Activated naive CD8-positive, alpha-beta T cell treated with anti-CD3 and anti-CD28 coated beads for 36 hours (primary cell): ENCODE measurements around the gene ZWILCH. TPM values are rescaled to one million over a fixed set of nuclear protein-coding genes. Genes with fewer than 3 reads are reported as not detected.
A peak's percentile ranks its signal among the peaks of the same experiment; 100 is the strongest.
"Not testable (repeated sequence)": the region's sequence is repeated elsewhere in the genome, so short reads cannot be mapped to it uniquely, and the experiment has no call there.

Source experiments
- DNase-seq: peaks from one replicate; pipeline ENCODE4 v3.0.0; 2021
- H3K27ac Mint-ChIP-seq: one replicate; pipeline ENCODE4 v1.8.0; 2022; ENCODE audit warnings: mild to moderate bottlenecking, moderate library complexity, mixed read lengths
- H3K27me3 Mint-ChIP-seq: one replicate; pipeline ENCODE4 v1.8.0; 2022; ENCODE audit warnings: mild to moderate bottlenecking, mixed read lengths
- H3K36me3 Mint-ChIP-seq: one replicate; pipeline ENCODE4 v1.8.0; 2021; ENCODE audit warnings: mild to moderate bottlenecking, mixed read lengths
- H3K4me1 Mint-ChIP-seq: one replicate; pipeline ENCODE4 v1.8.0; 2021; ENCODE audit warnings: mixed read lengths
- H3K4me3 Mint-ChIP-seq: one replicate; pipeline ENCODE4 v1.8.0; 2022; ENCODE audit warnings: mild to moderate bottlenecking, moderate library complexity, mixed read lengths
- H3K9me3 Mint-ChIP-seq: one replicate; pipeline ENCODE4 v1.8.0; 2022; ENCODE audit warnings: mixed read lengths
- total RNA-seq, 2 experiments: library from RNA; stranded (reverse); gene quantifications; one replicate each; pipeline ENCODE4 v1.2.3, GENCODE V29; 2021

ZWILCH gene
- 10 to 100 TPM; 40.7 to 41.1 TPM for total RNA-seq

GRCh38 chr15:66504563-66505429 is at the start of gene ZWILCH, which contains the start of gene RPL4:
Gene ZWILCH, plus strand, starts transcription at chr15:66505326. Its CDS starts 13 bp downstream, at chr15:66505339.
Gene RPL4, minus strand, starts transcription at chr15:66504855. Its CDS starts 65 bp downstream, at chr15:66504790.
- H3K27ac Mint-ChIP-seq, result peak within 1 kb of the TSS; percentile 100
- H3K36me3 Mint-ChIP-seq, result peaks cover 64% of the 10 kb centered on the region
- peak within 1 kb of the TSS; percentile 100 for H3K4me3 Mint-ChIP-seq
- H3K4me1 Mint-ChIP-seq, result peaks cover 41% of the 10 kb centered on the region
- peaks cover 4% of the 10 kb centered on the region for H3K27me3 Mint-ChIP-seq
- H3K9me3 Mint-ChIP-seq, result no peaks in the 10 kb centered on the region
- peak; percentile 80 for DNase-seq

GRCh38 chr15:66456211-66456610 is 48.9 kb upstream of the ZWILCH start:
- Mint-ChIP-seq H3K36me3 (peaks cover 22% of the 10 kb centered on the region), H3K27ac (no peak overlapping the region), H3K4me3 (no peak overlapping the region), H3K4me1 (peaks cover 12% of the 10 kb centered on the region), H3K9me3 (no peaks in the 10 kb centered on the region), H3K27me3 (no peaks in the 10 kb centered on the region)
- DNase-seq, result no peak

GRCh38 chr15:66459818-66460615 is 45.1 kb upstream of the ZWILCH start:
- H3K4me1 Mint-ChIP-seq, result peaks cover 13% of the 10 kb centered on the region
- no peaks in the 10 kb centered on the region for H3K9me3 Mint-ChIP-seq
- DNase-seq, result no peak
- no peak overlapping the region for H3K4me3 Mint-ChIP-seq
- peaks cover 29% of the 10 kb centered on the region for H3K36me3 Mint-ChIP-seq
- H3K27me3 Mint-ChIP-seq, result no peaks in the 10 kb centered on the region
- peak overlapping the region; percentile 42 for H3K27ac Mint-ChIP-seq

GRCh38 chr15:66461294-66461693 is 43.8 kb upstream of the ZWILCH start:
- not testable (repeated sequence) for H3K27ac Mint-ChIP-seq, H3K4me1 Mint-ChIP-seq, H3K9me3 Mint-ChIP-seq, H3K4me3 Mint-ChIP-seq, DNase-seq, H3K27me3 Mint-ChIP-seq
- H3K36me3 Mint-ChIP-seq, result peaks cover 35% of the 10 kb centered on the region

GRCh38 chr15:66461917-66462316 is 43.2 kb upstream of the ZWILCH start:
- no peak overlapping the region for H3K27ac Mint-ChIP-seq
- no peaks in the 10 kb centered on the region for H3K27me3 Mint-ChIP-seq
- H3K4me1 Mint-ChIP-seq, result peaks cover 8% of the 10 kb centered on the region
- H3K4me3 Mint-ChIP-seq, result no peak overlapping the region
- DNase-seq, result no peak
- H3K36me3 Mint-ChIP-seq, result peaks cover 39% of the 10 kb centered on the region
- H3K9me3 Mint-ChIP-seq, result peaks cover 1% of the 10 kb centered on the region

- H3K27me3 Mint-ChIP-seq, result no peaks in the 10 kb centered on the region
- H3K4me1 Mint-ChIP-seq, result peaks cover 10% of the 10 kb centered on the region
- peaks cover 1% of the 10 kb centered on the region for H3K9me3 Mint-ChIP-seq
- H3K4me3 Mint-ChIP-seq, result no peak overlapping the region
- no peak overlapping the region for H3K27ac Mint-ChIP-seq
- H3K36me3 Mint-ChIP-seq, result peaks cover 44% of the 10 kb centered on the region
- DNase-seq, result no peak
Measured at GRCh38 chr15:66462627-66463026, 42.5 kb upstream of the ZWILCH start.

GRCh38 chr15:66465294-66465693 is 39.8 kb upstream of the ZWILCH start:
- H3K27me3 Mint-ChIP-seq, H3K4me3 Mint-ChIP-seq: not testable (repeated sequence)
- H3K36me3 Mint-ChIP-seq, result peaks cover 50% of the 10 kb centered on the region

GRCh38 chr15:66467162-66468040 is 37.7 kb upstream of the ZWILCH start:
- not testable (repeated sequence) for H3K9me3 Mint-ChIP-seq, H3K4me3 Mint-ChIP-seq, DNase-seq, H3K27me3 Mint-ChIP-seq, H3K27ac Mint-ChIP-seq
- Mint-ChIP-seq H3K4me1 (peaks cover 26% of the 10 kb centered on the region), H3K36me3 (peaks cover 45% of the 10 kb centered on the region)

More at GRCh38 chr15:66465294-66465693, 39.8 kb upstream of the ZWILCH start:
- H3K9me3 Mint-ChIP-seq, H3K27ac Mint-ChIP-seq, DNase-seq: not testable (repeated sequence)
- peaks cover 11% of the 10 kb centered on the region for H3K4me1 Mint-ChIP-seq

GRCh38 chr15:66470825-66471224 is 34.3 kb upstream of the ZWILCH start:
- not testable (repeated sequence) for H3K27me3 Mint-ChIP-seq, H3K27ac Mint-ChIP-seq, H3K9me3 Mint-ChIP-seq, H3K4me3 Mint-ChIP-seq, DNase-seq
- peaks cover 43% of the 10 kb centered on the region for H3K4me1 Mint-ChIP-seq
- peaks cover 35% of the 10 kb centered on the region for H3K36me3 Mint-ChIP-seq

- Mint-ChIP-seq H3K27me3 (no peaks in the 10 kb centered on the region), H3K36me3 (peaks cover 22% of the 10 kb centered on the region), H3K4me3 (peak overlapping the region; percentile 63), H3K9me3 (no peaks in the 10 kb centered on the region), H3K4me1 (peaks cover 49% of the 10 kb centered on the region), H3K27ac (peak overlapping the region; percentile 87)
- DNase-seq, result peak; percentile 53
Measured at GRCh38 chr15:66472176-66472999, 32.7 kb upstream of the ZWILCH start.

GRCh38 chr15:66474135-66474534 is 31.0 kb upstream of the ZWILCH start:
- H3K27me3 Mint-ChIP-seq, result no peaks in the 10 kb centered on the region
- DNase-seq, result no peak
- H3K4me3 Mint-ChIP-seq, result no peak overlapping the region
- H3K4me1 Mint-ChIP-seq, result peaks cover 49% of the 10 kb centered on the region
- H3K27ac Mint-ChIP-seq, result peak overlapping the region; percentile 42
- no peaks in the 10 kb centered on the region for H3K9me3 Mint-ChIP-seq
- H3K36me3 Mint-ChIP-seq, result peaks cover 18% of the 10 kb centered on the region

GRCh38 chr15:66474963-66475362 is 30.2 kb upstream of the ZWILCH start:
- no peaks in the 10 kb centered on the region for H3K9me3 Mint-ChIP-seq
- H3K4me1 Mint-ChIP-seq, result peaks cover 51% of the 10 kb centered on the region
- peaks cover 17% of the 10 kb centered on the region for H3K36me3 Mint-ChIP-seq
- no peaks in the 10 kb centered on the region for H3K27me3 Mint-ChIP-seq
- no peak overlapping the region for H3K27ac Mint-ChIP-seq
- no peak for DNase-seq
- no peak overlapping the region for H3K4me3 Mint-ChIP-seq

GRCh38 chr15:66476535-66476934 is 28.6 kb upstream of the ZWILCH start:
- H3K27ac Mint-ChIP-seq, result peak overlapping the region; percentile 58
- H3K27me3 Mint-ChIP-seq, result no peaks in the 10 kb centered on the region
- peaks cover 38% of the 10 kb centered on the region for H3K4me1 Mint-ChIP-seq
- H3K4me3 Mint-ChIP-seq, result no peak overlapping the region
- DNase-seq, result peak; percentile 7
- H3K9me3 Mint-ChIP-seq, result no peaks in the 10 kb centered on the region
- peaks cover 25% of the 10 kb centered on the region for H3K36me3 Mint-ChIP-seq

GRCh38 chr15:66477011-66477410 is 28.1 kb upstream of the ZWILCH start:
- DNase-seq, result no peak
- Mint-ChIP-seq H3K4me3 (no peak overlapping the region), H3K4me1 (peaks cover 34% of the 10 kb centered on the region), H3K9me3 (no peaks in the 10 kb centered on the region), H3K27ac (peak overlapping the region; percentile 58), H3K36me3 (peaks cover 27% of the 10 kb centered on the region), H3K27me3 (no peaks in the 10 kb centered on the region)
